ENCODE results near the gene SLC6A14.

The SLC6A14 gene, protein sequence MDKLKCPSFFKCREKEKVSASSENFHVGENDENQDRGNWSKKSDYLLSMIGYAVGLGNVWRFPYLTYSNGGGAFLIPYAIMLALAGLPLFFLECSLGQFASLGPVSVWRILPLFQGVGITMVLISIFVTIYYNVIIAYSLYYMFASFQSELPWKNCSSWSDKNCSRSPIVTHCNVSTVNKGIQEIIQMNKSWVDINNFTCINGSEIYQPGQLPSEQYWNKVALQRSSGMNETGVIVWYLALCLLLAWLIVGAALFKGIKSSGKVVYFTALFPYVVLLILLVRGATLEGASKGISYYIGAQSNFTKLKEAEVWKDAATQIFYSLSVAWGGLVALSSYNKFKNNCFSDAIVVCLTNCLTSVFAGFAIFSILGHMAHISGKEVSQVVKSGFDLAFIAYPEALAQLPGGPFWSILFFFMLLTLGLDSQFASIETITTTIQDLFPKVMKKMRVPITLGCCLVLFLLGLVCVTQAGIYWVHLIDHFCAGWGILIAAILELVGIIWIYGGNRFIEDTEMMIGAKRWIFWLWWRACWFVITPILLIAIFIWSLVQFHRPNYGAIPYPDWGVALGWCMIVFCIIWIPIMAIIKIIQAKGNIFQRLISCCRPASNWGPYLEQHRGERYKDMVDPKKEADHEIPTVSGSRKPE

DNA sequence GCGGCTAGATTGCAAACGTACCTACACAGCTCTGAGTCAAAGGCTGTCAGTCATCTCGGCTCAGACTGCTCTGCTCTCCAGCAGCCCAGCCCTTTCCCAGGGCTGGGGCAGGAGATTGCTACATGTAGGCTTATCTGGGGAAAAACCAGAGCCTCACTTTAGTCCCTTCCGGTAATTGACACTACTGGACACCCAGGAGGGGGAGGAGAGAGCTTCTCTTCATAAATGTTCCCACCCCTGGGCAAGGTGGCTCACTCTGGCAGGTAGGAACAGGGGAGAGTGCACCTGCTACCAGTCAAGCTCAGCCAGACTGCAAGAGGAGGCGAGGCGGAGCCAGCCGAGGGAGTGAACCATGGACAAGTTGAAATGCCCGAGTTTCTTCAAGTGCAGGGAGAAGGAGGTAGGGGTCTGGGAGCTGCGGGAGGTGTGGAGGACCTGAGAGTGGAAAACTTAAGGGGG lies at the start of gene SLC6A14:
Gene SLC6A14 (plus strand): TSS at position 249 of the 459 bp plus-strand sequence. CDS start 104 bp downstream, at position 353.
- peak within 1 kb of the TSS; percentile 50 for H2AFZ ChIP-seq
- no peak within 1 kb of the TSS for H3K9ac ChIP-seq
- TF ChIP-seq, protein P1, sequence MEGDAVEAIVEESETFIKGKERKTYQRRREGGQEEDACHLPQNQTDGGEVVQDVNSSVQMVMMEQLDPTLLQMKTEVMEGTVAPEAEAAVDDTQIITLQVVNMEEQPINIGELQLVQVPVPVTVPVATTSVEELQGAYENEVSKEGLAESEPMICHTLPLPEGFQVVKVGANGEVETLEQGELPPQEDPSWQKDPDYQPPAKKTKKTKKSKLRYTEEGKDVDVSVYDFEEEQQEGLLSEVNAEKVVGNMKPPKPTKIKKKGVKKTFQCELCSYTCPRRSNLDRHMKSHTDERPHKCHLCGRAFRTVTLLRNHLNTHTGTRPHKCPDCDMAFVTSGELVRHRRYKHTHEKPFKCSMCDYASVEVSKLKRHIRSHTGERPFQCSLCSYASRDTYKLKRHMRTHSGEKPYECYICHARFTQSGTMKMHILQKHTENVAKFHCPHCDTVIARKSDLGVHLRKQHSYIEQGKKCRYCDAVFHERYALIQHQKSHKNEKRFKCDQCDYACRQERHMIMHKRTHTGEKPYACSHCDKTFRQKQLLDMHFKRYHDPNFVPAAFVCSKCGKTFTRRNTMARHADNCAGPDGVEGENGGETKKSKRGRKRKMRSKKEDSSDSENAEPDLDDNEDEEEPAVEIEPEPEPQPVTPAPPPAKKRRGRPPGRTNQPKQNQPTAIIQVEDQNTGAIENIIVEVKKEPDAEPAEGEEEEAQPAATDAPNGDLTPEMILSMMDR (IDR thresholded peaks at IDR 0.05): no peak
- no peaks in the 10 kb centered on the region for H3K4me1 ChIP-seq
- no peak within 1 kb of the TSS for H3K4me3 ChIP-seq (ENCODE audit: low read depth, low read length)
- H3K4me2 ChIP-seq (ENCODE audit: low read length): no peak within 1 kb of the TSS
- no peaks in the 10 kb centered on the region for H3K79me2 ChIP-seq
- no peaks in the 10 kb centered on the region for H3K27me3 ChIP-seq (ENCODE audit: control insufficient read depth, insufficient read depth, low read length)
- H3K9me3 ChIP-seq (ENCODE audit: control insufficient read depth, low read length): no peaks in the 10 kb centered on the region
- no peaks in the 10 kb centered on the region for H3K36me3 ChIP-seq (ENCODE audit: control insufficient read depth, insufficient read depth, low read length)
- no peak within 1 kb of the TSS for H3K27ac ChIP-seq

DNA sequence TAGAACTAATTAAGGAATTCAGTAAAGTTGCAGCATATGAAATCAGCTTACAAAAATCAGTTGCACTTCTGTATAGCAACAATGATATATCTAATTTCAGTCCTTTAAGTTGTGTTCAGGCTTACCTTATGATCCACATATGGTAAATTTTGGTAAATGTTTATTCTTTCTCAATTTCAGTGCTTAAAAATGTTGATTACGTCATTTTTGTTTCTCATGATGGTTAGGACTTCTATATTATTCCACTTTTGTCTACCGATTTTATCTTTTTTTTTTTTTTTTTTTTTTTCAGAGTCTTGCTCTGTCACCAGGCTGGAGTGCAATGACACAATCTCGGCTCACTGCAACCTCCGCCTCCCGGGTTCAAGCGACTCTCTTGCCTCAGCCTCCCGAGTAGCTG lies 40.7 kb upstream of the SLC6A14 start:
- H3K79me2 ChIP-seq: no peaks in the 10 kb centered on the region
- TF ChIP-seq, protein P1 (IDR thresholded peaks at IDR 0.05): no peak
- no peaks in the 10 kb centered on the region for H3K36me3 ChIP-seq (ENCODE audit: control insufficient read depth, insufficient read depth, low read length)
- no peak overlapping the region for H2AFZ ChIP-seq
- no peak overlapping the region for H3K4me2 ChIP-seq (ENCODE audit: low read length)
- H3K9ac ChIP-seq: no peak overlapping the region
- no peaks in the 10 kb centered on the region for H3K9me3 ChIP-seq (ENCODE audit: control insufficient read depth, low read length)
- no peak overlapping the region for H3K4me3 ChIP-seq (ENCODE audit: low read depth, low read length)
- H3K27me3 ChIP-seq (ENCODE audit: control insufficient read depth, insufficient read depth, low read length): no peaks in the 10 kb centered on the region
- no peak overlapping the region for H3K27ac ChIP-seq
- no peaks in the 10 kb centered on the region for H3K4me1 ChIP-seq

DNA sequence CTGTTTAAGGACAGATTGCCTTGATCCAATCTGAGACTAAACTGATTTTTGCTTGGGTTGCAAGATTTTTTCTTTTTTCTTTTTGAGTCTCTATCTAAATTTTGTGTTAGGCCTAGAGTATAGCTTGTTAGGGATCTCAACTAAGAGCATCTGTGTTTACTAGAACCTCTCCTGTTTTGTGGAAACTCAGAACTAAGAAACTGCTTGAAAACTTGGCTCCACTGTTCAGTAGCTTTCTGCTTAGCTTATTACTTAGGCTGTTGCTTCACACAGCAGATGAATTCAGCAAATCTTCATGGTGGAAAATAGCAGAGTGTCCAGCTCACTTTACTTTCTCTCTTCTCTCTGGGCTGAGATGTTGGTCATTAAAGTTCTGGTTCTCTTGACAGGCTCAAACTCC lies 36.7 kb upstream of the SLC6A14 start:
- Histone ChIP-seq H2AFZ (no peak overlapping the region), H3K4me1 (no peaks in the 10 kb centered on the region), H3K36me3 (ENCODE audit: control insufficient read depth, insufficient read depth, low read length) (no peaks in the 10 kb centered on the region), H3K9ac (no peak overlapping the region), H3K4me3 (ENCODE audit: low read depth, low read length) (no peak overlapping the region), H3K9me3 (ENCODE audit: control insufficient read depth, low read length) (no peaks in the 10 kb centered on the region), H3K27me3 (ENCODE audit: control insufficient read depth, insufficient read depth, low read length) (no peaks in the 10 kb centered on the region), H3K27ac (no peak overlapping the region), H3K4me2 (ENCODE audit: low read length) (no peak overlapping the region), H3K79me2 (no peaks in the 10 kb centered on the region)
- TF ChIP-seq, protein P1 (IDR thresholded peaks at IDR 0.05): no peak

DNA sequence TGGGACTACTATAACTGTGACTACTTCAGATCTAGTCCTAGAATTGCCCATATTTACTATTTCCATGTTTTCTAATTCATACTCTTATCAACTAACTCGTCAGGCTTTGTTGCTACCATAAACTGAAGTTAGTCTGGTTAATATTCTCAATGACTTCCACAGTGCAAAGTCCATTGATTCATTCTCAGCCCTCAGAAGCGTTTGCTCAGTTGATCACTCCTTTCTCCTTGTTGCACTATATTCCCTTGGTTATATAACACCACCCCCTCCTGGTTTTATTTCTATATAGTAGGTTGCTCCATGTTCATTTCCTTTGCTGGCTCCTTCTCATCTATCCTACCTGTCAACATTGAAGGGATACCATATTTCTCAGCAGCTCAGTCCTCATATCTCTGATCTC lies 27.2 kb upstream of the SLC6A14 start:
- H3K4me3 ChIP-seq (ENCODE audit: low read depth, low read length): no peak overlapping the region
- H3K4me2 ChIP-seq (ENCODE audit: low read length): no peak overlapping the region
- H3K36me3 ChIP-seq (ENCODE audit: control insufficient read depth, insufficient read depth, low read length): no peaks in the 10 kb centered on the region
- H2AFZ ChIP-seq: no peak overlapping the region
- no peak overlapping the region for H3K9ac ChIP-seq
- no peaks in the 10 kb centered on the region for H3K27me3 ChIP-seq (ENCODE audit: control insufficient read depth, insufficient read depth, low read length)
- TF ChIP-seq, protein P1 (IDR thresholded peaks at IDR 0.05): no peak
- H3K9me3 ChIP-seq (ENCODE audit: control insufficient read depth, low read length): no peaks in the 10 kb centered on the region
- H3K79me2 ChIP-seq: no peaks in the 10 kb centered on the region
- no peaks in the 10 kb centered on the region for H3K4me1 ChIP-seq
- H3K27ac ChIP-seq: no peak overlapping the region

Measured in parathyroid adenoma (tissue), 2 donors.